ENCODE measurements around the gene ZNF329. TPM values are rescaled to one million over a fixed set of nuclear protein-coding genes. Genes with fewer than 3 reads are reported as not detected.
A peak's percentile ranks its signal among the peaks of the same experiment; 100 is the strongest.

The ZNF329 gene
- total RNA-seq, 1 experiment from 2014 or later = 10.6 TPM

DNA sequence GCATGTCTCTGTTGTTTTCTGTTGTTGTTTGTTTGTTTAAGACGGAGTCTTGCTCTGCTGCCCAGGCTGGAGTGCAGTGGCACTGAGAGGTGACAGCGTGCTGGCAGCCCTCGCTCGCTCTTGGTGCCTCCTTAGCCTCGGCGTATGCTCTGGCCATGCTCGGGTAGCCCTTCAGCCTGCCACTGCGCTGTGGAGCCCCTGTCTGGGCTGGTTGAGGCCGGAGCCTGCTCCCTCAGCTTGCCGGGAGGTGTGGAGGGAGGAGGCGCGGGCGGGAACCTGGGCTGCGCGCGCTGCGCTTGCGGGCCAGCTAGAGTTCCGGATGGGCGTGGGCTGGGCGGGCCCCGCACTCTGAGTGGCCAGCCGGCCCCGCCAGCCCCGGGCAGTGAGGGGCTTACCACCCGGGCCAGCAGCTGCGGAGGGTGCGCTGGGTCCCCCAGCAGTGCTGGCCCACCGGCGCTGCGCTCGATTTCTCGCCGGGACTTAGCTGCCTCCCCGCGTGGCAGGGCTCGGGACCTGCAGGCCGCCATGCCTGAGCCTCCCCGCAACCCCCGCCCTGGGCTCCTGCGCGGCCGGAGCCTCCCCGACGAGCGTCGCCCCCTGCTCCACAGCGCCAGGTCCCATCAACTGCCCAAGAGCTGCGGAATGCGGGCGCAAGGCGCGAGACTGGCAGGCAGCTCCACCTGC, 6.6 kb upstream of the ZNF329 start:
- Histone ChIP-seq H3K27ac (no peak overlapping the region), H3K4me2 (no peak overlapping the region), H3K9me3 (ENCODE audit: insufficient read depth, low read depth) (peaks cover 73% of the 10 kb centered on the region), H3K4me3 (no peak overlapping the region), H3K27me3 (ENCODE audit: insufficient read depth, low read depth) (no peaks in the 10 kb centered on the region), H3K9me2 (ENCODE audit: insufficient read depth) (no peaks in the 10 kb centered on the region), H3K79me2 (ENCODE audit: low read depth) (no peaks in the 10 kb centered on the region), H4K20me1 (ENCODE audit: insufficient read depth) (no peaks in the 10 kb centered on the region), H3K4me1 (replicated peaks; ENCODE audit: insufficient read depth) (no peaks in the 10 kb centered on the region), H3K36me3 (ENCODE audit: low read depth) (no peaks in the 10 kb centered on the region), H3F3A (ENCODE audit: insufficient read depth, low read depth) (no peaks in the 10 kb centered on the region), H2AFZ (no peak overlapping the region)
- peak in 1 of 2 experiments; percentile 28 for DNase-seq
- POLR2A ChIA-PET (ENCODE audit: unreplicated experiment) = interaction anchor here (0.6 kb wide), 1 partner anchor 1760 kb away, joined by 3 read pairs; no protein-coding TSS in a partner anchor
- CTCF ChIA-PET = no interaction called here
- BruUV-seq (replicated peaks) = no TSS peak
- TF ChIP-seq, protein P1, sequence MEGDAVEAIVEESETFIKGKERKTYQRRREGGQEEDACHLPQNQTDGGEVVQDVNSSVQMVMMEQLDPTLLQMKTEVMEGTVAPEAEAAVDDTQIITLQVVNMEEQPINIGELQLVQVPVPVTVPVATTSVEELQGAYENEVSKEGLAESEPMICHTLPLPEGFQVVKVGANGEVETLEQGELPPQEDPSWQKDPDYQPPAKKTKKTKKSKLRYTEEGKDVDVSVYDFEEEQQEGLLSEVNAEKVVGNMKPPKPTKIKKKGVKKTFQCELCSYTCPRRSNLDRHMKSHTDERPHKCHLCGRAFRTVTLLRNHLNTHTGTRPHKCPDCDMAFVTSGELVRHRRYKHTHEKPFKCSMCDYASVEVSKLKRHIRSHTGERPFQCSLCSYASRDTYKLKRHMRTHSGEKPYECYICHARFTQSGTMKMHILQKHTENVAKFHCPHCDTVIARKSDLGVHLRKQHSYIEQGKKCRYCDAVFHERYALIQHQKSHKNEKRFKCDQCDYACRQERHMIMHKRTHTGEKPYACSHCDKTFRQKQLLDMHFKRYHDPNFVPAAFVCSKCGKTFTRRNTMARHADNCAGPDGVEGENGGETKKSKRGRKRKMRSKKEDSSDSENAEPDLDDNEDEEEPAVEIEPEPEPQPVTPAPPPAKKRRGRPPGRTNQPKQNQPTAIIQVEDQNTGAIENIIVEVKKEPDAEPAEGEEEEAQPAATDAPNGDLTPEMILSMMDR (conservative IDR thresholded peaks at IDR 0.05) = no peak
- TF ChIP-seq EZH2 (IDR thresholded peaks at IDR 0.05; ENCODE audit: low read depth) = no peak
- intact Hi-C loops (cut with micrococcal nuclease; ENCODE audit: unreplicated experiment) = no loop called here

DNA sequence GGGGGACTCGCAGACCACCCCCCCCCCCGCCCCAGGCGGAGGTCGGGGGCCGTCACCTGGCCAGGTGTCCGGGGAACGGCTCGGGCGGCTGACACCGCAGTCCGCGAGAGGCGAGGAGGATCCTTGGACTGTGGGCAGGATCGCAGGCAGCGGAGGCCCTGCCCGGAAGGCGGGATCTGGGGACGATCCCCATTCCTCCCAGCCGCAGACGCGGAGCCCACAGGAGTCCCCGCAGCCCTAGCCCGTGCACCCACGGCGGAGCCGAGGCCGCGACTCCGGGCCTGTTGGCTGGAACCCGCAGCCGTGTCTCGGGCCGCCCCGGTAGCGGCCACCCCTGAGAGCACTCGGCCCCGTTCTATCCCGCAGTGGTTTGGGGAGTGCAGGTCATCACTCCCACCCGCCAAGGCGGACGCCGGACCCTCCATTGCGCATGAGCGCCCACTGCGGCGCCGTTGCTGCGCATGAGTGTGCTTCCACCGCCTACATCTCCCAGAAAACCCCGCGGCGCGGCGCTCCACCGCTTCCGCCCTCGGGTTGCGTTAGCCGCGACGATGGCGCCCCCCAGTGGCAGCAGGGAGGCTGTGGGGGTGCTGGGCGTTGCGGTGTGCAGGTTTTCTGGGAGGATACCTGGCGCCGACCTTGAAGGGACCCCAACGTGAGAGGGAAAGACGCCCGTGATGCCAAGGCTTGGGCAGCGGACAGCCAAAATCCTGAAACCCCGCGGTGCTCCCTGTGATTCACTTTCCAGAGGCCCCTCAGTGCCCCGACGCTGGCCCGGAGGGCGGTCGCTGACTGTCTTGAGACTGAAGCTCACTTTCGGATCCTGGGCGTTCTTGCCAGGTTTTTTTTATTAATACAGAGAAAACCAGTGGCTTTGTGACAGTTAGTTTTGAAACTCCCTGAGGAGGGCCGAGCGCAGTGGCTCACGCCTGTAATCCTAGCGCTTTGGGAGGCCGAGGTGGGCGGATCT, 4.4 kb upstream of the ZNF329 start:
- H3K4me3 ChIP-seq = peak overlapping the region; percentile 91
- peak overlapping the region; percentile 76 for H3K4me2 ChIP-seq
- H3K27me3 ChIP-seq (ENCODE audit: insufficient read depth, low read depth) = no peaks in the 10 kb centered on the region
- H4K20me1 ChIP-seq (ENCODE audit: insufficient read depth) = no peaks in the 10 kb centered on the region
- H3F3A ChIP-seq (ENCODE audit: insufficient read depth, low read depth) = no peaks in the 10 kb centered on the region
- TF ChIP-seq EZH2 (IDR thresholded peaks at IDR 0.05; ENCODE audit: low read depth) = no peak
- TF ChIP-seq, protein P1 (conservative IDR thresholded peaks at IDR 0.05) = peak; percentile 99
- BruUV-seq (replicated peaks) = TSS peak; percentile 57
- H3K9me2 ChIP-seq (ENCODE audit: insufficient read depth) = no peaks in the 10 kb centered on the region
- H3K27ac ChIP-seq = peak overlapping the region; percentile 12; the same call in 1 of the 2 replicates
- no peaks in the 10 kb centered on the region for H3K4me1 ChIP-seq (replicated peaks; ENCODE audit: insufficient read depth)
- peaks cover 67% of the 10 kb centered on the region for H3K9me3 ChIP-seq (ENCODE audit: insufficient read depth, low read depth)
- intact Hi-C loops (cut with micrococcal nuclease; ENCODE audit: unreplicated experiment) = loop anchor here (1.0 to 2.0 kb wide), 5 partner anchors 28 to 1406 kb away; partner anchors contain the start of genes ZNF256 and ZNF274
- ChIA-PET CTCF (interaction anchor here (0.6 kb wide), 3 partner anchors 9 to 1070 kb away, joined by 3 to 4 read pairs (median 4); no protein-coding TSS in a partner anchor), POLR2A (ENCODE audit: unreplicated experiment) (interaction anchor here (0.6 kb wide), 1 partner anchor 475 kb away, joined by 10 read pairs; no protein-coding TSS in a partner anchor)
- H2AFZ ChIP-seq = peak overlapping the region; percentile 98
- H3K36me3 ChIP-seq (ENCODE audit: low read depth) = no peaks in the 10 kb centered on the region
- DNase-seq = peak; percentile 81 to 99
- peaks cover 5% of the 10 kb centered on the region; the same call in 1 of the 2 replicates for H3K79me2 ChIP-seq (ENCODE audit: low read depth)

DNA sequence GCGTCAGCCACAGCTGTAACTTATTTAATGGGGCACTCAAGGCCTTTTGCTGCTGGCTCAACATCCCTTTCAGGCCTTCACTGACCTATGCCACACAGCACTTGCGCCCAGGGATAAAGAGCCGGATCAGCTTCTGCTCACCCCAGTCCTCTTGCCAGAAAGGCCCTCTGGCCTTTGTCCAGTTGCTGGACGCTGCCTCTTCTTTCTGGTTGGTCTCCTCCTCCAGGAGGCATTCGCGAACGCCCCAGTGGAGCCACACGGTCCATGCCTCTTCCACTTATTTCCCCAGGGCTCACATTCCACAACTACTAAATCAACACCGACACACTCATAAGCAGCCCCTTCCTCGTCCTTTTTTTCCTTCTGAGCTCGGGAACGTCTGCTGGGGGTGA, 3.7 kb upstream of the ZNF329 start:
- DNase-seq = peak in 1 of 2 experiments; percentile 50
- H3K9me3 ChIP-seq (ENCODE audit: insufficient read depth, low read depth) = peaks cover 68% of the 10 kb centered on the region
- H3K27me3 ChIP-seq (ENCODE audit: insufficient read depth, low read depth) = no peaks in the 10 kb centered on the region
- no TSS peak for BruUV-seq (replicated peaks)
- no peaks in the 10 kb centered on the region for H3K36me3 ChIP-seq (ENCODE audit: low read depth)
- peaks cover 11% of the 10 kb centered on the region; the same call in 1 of the 2 replicates for H3K79me2 ChIP-seq (ENCODE audit: low read depth)
- no peaks in the 10 kb centered on the region for H3K4me1 ChIP-seq (replicated peaks; ENCODE audit: insufficient read depth)
- peak overlapping the region; percentile 12; the same call in 1 of the 2 replicates for H3K27ac ChIP-seq
- no peaks in the 10 kb centered on the region for H3K9me2 ChIP-seq (ENCODE audit: insufficient read depth)
- H3K4me2 ChIP-seq = peak overlapping the region; percentile 76
- H3F3A ChIP-seq (ENCODE audit: insufficient read depth, low read depth) = no peaks in the 10 kb centered on the region
- ChIA-PET CTCF (interaction anchor here (0.6 kb wide), 3 partner anchors 10 to 1069 kb away, joined by 3 to 4 read pairs (median 3); no protein-coding TSS in a partner anchor), POLR2A (ENCODE audit: unreplicated experiment) (no interaction called here)
- intact Hi-C loops (cut with micrococcal nuclease; ENCODE audit: unreplicated experiment) = loop anchor here (2.0 kb wide), 1 partner anchor 1405 kb away; no protein-coding TSS in a partner anchor
- H2AFZ ChIP-seq = peak overlapping the region; percentile 98
- H4K20me1 ChIP-seq (ENCODE audit: insufficient read depth) = no peaks in the 10 kb centered on the region
- TF ChIP-seq EZH2 (IDR thresholded peaks at IDR 0.05; ENCODE audit: low read depth) = no peak
- TF ChIP-seq, protein P1 (conservative IDR thresholded peaks at IDR 0.05) = no peak
- H3K4me3 ChIP-seq = peak overlapping the region; percentile 91
